Thoracic aorta (tissue), 2 donors: ENCODE measurements around the gene KCNK5. TPM values are rescaled to one million over a fixed set of nuclear protein-coding genes. Genes with fewer than 3 reads are reported as not detected.

Experiments used
- ATAC-seq: fragments of 150-250 bp; one replicate; pipeline ENCODE4 v1.8.0; 2017; ENCODE audit warnings: low read depth; ENCODE audit not compliant: insufficient number of reproducible peaks, low FRiP score
- DNase-seq: peaks from one replicate; pipeline ENCODE4 v3.0.0-alpha.2; 2020; ENCODE audit warnings: low spot score
- H3K27ac ChIP-seq, 2 donors: fragments of 200-600 bp; sonication (generic); 1 replicate in 1 of 2; 2 replicates in 1 of 2; pipeline ENCODE4 v1.5.1; 2016; ENCODE audit warnings: mild to moderate bottlenecking in 2 of 2, moderate library complexity in 2 of 2
- H3K27me3 ChIP-seq: fragments of 200-600 bp; sonication (generic); replicated peaks from 2 replicates; pipeline ENCODE4 v1.6.0; 2016; ENCODE audit warnings: mild to moderate bottlenecking; ENCODE audit not compliant: insufficient read depth
- H3K36me3 ChIP-seq: fragments of 200-600 bp; sonication (generic); one replicate; pipeline ENCODE4 v1.5.1; 2016
- H3K4me1 ChIP-seq, 2 donors: fragments of 200-600 bp; sonication (generic); 1 replicate in 1 of 2; 2 replicates in 1 of 2; pipeline versions ENCODE4 v1.5.1 to v1.6.0; 2016; ENCODE audit warnings: low read depth in 2 of 2, mild to moderate bottlenecking in 1 of 2; ENCODE audit not compliant: control insufficient read depth in 1 of 2
- H3K4me3 ChIP-seq: fragments of 200-600 bp; sonication (generic); 2 replicates; pipeline ENCODE4 v1.5.1; 2016; ENCODE audit warnings: mild to moderate bottlenecking
- H3K9me3 ChIP-seq: fragments of 200-600 bp; sonication (generic); 2 replicates; pipeline ENCODE4 v1.5.1; 2016
- total RNA-seq, 2 donors: library from RNA; depleted of rRNA; stranded (reverse); fragments of >200 nt; gene quantifications; one replicate each; pipeline versions ENCODE4 v1.1.0 to v1.2.3, GENCODE V29; 2016
- TF ChIP-seq, protein P1 (sequence below): fragments of 200-600 bp; sonication (generic); IDR thresholded peaks from one replicate; pipeline ENCODE4 v1.5.1; 2019; ENCODE audit warnings: antibody characterized with exemption

Gene KCNK5
- total RNA-seq, 2 donors from 2014 or later, result 0.41 to 8.6 TPM

DNA sequence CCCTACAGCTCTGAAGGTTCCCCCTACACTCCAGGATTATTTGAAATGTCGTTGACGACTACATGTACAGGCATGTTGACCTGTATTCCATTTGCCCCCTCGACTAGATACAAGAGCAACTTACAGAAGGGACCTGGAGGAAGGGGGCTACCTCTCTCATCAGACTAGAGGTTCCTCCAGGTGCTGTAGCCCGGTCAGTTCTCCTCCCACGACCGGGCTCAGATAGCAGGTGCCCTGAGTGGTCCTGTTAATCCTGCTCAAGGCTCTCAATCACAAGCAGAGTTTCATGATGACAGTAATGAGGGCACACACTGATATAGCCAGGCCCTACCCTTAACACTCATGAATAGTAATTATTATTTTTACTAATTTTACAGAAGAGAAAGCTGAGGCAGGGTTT, 36.5 kb downstream of the KCNK5 start:
- H3K27ac ChIP-seq, result no peak overlapping the region
- TF ChIP-seq, protein P1, sequence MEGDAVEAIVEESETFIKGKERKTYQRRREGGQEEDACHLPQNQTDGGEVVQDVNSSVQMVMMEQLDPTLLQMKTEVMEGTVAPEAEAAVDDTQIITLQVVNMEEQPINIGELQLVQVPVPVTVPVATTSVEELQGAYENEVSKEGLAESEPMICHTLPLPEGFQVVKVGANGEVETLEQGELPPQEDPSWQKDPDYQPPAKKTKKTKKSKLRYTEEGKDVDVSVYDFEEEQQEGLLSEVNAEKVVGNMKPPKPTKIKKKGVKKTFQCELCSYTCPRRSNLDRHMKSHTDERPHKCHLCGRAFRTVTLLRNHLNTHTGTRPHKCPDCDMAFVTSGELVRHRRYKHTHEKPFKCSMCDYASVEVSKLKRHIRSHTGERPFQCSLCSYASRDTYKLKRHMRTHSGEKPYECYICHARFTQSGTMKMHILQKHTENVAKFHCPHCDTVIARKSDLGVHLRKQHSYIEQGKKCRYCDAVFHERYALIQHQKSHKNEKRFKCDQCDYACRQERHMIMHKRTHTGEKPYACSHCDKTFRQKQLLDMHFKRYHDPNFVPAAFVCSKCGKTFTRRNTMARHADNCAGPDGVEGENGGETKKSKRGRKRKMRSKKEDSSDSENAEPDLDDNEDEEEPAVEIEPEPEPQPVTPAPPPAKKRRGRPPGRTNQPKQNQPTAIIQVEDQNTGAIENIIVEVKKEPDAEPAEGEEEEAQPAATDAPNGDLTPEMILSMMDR, result no peak
- H3K27me3 ChIP-seq, result no peaks in the 10 kb centered on the region
- ATAC-seq (no peak), DNase-seq (no peak)
- no peaks in the 10 kb centered on the region for H3K9me3 ChIP-seq
- no peak overlapping the region for H3K4me3 ChIP-seq
- H3K36me3 ChIP-seq, result no peaks in the 10 kb centered on the region
- H3K4me1 ChIP-seq, result no peaks in the 10 kb centered on the region

DNA sequence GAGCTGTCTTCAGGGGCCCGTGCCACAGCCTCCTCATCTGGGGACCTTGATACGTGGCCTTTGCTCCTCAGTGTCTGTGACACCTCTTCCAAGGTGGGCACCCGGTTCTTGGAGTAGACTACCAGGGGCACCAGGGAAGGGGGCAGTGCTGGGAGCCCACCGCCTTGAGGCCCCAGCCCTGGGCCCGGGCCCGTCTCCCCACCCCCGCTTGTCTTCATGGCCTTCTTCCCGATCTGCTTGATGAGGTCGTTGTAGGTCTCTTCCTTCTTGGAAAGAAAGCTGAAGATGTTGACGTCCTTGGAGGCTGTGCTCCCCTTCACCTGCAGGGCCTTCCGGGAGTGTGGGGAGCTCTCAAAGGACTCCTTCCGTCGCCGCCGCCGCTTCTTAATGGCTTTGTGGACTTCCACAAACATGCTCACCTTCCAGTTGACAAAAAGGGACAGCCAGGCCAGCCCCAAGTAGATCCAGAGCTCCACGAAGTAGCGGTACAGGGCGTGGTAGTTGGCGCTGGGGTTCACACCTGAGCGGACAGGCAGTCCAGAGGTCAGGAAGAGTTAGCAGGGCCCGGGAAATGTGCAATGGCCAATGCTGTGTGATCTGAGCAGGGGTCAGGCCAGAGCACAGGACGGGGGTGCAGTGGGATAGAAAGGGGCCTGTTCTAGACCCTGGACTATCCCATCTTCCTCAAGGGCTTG, 37.9 kb downstream of the KCNK5 start:
- Histone ChIP-seq H3K27ac (no peak overlapping the region), H3K4me3 (no peak overlapping the region), H3K4me1 (no peaks in the 10 kb centered on the region), H3K27me3 (no peaks in the 10 kb centered on the region), H3K36me3 (no peaks in the 10 kb centered on the region), H3K9me3 (no peaks in the 10 kb centered on the region)
- ATAC-seq (no peak), DNase-seq (no peak)
- TF ChIP-seq, protein P1, result no peak

DNA sequence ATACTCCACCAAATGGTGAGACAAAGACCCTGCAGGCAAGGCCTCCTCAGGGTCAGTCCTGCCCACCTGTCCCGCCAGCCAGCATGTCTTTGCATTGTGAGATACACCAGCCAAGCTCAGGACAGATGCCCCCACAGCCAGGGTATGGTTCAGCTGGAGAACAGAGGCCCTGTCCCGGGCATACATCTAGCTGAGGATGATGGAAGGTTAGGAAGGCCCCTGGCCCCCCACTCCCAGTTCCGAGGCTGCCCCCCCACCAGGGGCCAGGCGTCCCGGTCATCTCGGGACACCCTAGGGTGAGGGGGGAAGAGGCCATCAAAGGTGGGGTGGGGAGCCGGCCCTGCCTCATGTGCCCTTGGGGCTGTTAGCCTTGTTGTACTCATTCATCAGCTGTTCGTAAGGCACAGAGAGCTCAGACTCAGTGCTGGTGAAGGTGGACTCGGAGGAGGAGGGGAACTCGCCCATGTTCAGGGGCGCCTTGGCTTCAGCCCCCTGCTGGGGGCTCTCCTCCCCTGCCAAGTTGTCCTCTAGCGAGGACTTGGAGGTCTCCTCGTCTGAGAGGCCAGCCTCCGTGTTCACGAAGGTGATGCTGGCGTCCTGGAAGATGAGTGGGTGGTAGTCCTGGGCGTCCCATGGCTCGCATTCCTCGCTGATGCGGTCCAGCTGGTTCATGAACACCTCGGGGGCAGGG, 38.6 kb downstream of the KCNK5 start:
- no peaks in the 10 kb centered on the region for H3K4me1 ChIP-seq

DNA sequence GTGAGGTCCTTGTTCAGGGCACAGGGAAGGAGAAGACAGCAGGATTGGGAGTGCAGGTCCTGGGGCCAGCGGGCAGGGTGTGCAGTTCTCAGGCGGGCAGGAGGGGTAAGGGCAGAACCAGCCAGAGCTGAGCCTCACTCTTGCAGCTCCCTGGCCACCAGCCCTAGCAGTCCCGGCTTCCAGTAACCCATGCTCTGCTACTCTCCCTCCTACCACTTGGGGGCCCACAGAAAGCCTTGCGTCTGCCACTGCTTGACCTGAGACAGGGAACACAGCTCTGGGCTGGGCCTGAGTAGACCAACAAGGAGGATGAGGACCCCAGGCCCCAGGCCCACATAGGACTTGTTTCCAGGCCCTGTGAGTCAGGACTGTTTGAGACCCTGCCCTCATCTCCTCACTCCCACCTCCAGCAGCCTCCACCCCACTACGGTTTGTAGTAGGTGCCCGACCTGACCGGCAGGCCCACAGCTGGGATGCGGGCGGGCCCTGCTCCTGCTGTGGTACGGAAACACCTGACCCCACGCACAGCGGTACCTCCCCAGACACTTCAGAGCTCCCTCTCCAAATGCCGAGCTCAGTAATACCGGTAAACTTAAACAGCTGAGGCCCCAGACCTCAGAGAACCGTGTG, 39.2 kb downstream of the KCNK5 start:
- TF ChIP-seq, protein P1, result no peak
- H3K27me3 ChIP-seq, result no peaks in the 10 kb centered on the region
- H3K4me3 ChIP-seq, result no peak overlapping the region
- no peak for DNase-seq
- no peak overlapping the region for H3K27ac ChIP-seq
- no peaks in the 10 kb centered on the region for H3K9me3 ChIP-seq
- H3K36me3 ChIP-seq, result no peaks in the 10 kb centered on the region
- no peaks in the 10 kb centered on the region for H3K4me1 ChIP-seq
- no peak for ATAC-seq

More for the DNA sequence above, 38.6 kb downstream of the KCNK5 start:
- no peaks in the 10 kb centered on the region for H3K36me3 ChIP-seq
- H3K9me3 ChIP-seq, result no peaks in the 10 kb centered on the region
- DNase-seq, result no peak
- ATAC-seq, result no peak
- TF ChIP-seq, protein P1, result no peak
- H3K27ac ChIP-seq, result no peak overlapping the region
- H3K27me3 ChIP-seq, result no peaks in the 10 kb centered on the region
- no peak overlapping the region for H3K4me3 ChIP-seq

DNA sequence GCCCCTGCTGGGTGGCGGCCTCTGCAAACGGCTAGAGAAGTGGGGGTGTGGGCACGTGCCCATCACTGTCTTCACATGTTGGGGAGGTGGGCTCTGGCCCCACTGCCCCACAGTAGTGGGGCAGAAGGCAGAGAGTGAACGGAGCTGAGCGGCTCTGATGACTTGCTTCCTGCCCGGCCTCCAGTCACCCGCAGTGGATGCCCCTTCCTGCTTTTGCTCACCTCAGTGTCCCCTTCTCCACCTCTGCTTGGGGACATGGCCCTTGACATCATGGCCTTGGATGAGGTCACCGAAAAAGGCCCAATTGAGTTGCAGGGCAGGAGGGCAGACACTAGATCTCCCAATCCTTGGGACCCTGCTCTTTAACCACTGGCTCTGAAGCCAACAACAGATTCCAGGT, 40.1 kb downstream of the KCNK5 start:
- Histone ChIP-seq H3K36me3 (no peaks in the 10 kb centered on the region), H3K27me3 (no peaks in the 10 kb centered on the region), H3K4me1 (no peaks in the 10 kb centered on the region), H3K27ac (no peak overlapping the region), H3K9me3 (no peaks in the 10 kb centered on the region), H3K4me3 (no peak overlapping the region)
- no peak for DNase-seq
- TF ChIP-seq, protein P1, result no peak
- ATAC-seq, result no peak
